ES-I3 (cell line): ENCODE results near the gene MROH7.

Source experiments
- H3K36me3 ChIP-seq: 2 replicates; pipeline ENCODE4 v1.6.1; 2013; ENCODE audit warnings: mild to moderate bottlenecking, low read length, control low read depth, moderate library complexity; ENCODE audit not compliant: insufficient read depth
- H3K4me1 ChIP-seq: 2 replicates; pipeline ENCODE4 v1.6.1; 2013; ENCODE audit warnings: mild to moderate bottlenecking, control low read depth, low read length; ENCODE audit not compliant: insufficient read depth
- H3K9ac ChIP-seq: 2 replicates; pipeline ENCODE4 v1.6.1; 2013; ENCODE audit warnings: low read depth, mild to moderate bottlenecking, low read length, moderate library complexity
- H3K9me3 ChIP-seq: 2 replicates; pipeline ENCODE4 v1.6.1; 2013; ENCODE audit warnings: mild to moderate bottlenecking, low read length, moderate library complexity; ENCODE audit not compliant: control insufficient read depth, insufficient read depth

MROH7 gene

GRCh38 chr1:54709547-54710292, 68.1 kb downstream of the MROH7 start:
- Histone ChIP-seq H3K4me1 (no peaks in the 10 kb centered on the region), H3K36me3 (no peaks in the 10 kb centered on the region), H3K9me3 (no peaks in the 10 kb centered on the region)

GRCh38 chr1:54710434-54710833, 68.8 kb downstream of the MROH7 start:
- H3K9me3 ChIP-seq = no peaks in the 10 kb centered on the region
- no peaks in the 10 kb centered on the region for H3K36me3 ChIP-seq
- H3K4me1 ChIP-seq = peaks cover 2% of the 10 kb centered on the region; the same call in 1 of the 2 replicates
- no peak overlapping the region for H3K9ac ChIP-seq

More at GRCh38 chr1:54709547-54710292, 68.1 kb downstream of the MROH7 start:
- no peak overlapping the region for H3K9ac ChIP-seq

GRCh38 chr1:54710841-54711240, 69.3 kb downstream of the MROH7 start:
- no peak overlapping the region for H3K9ac ChIP-seq
- peaks cover 2% of the 10 kb centered on the region; the same call in 1 of the 2 replicates for H3K4me1 ChIP-seq
- H3K9me3 ChIP-seq = no peaks in the 10 kb centered on the region
- H3K36me3 ChIP-seq = no peaks in the 10 kb centered on the region

GRCh38 chr1:54711536-54711935, 70.0 kb downstream of the MROH7 start:
- Histone ChIP-seq H3K4me1 (peaks cover 2% of the 10 kb centered on the region; the same call in 1 of the 2 replicates), H3K36me3 (no peaks in the 10 kb centered on the region), H3K9ac (no peak overlapping the region), H3K9me3 (no peaks in the 10 kb centered on the region)

GRCh38 chr1:54714881-54715492, 73.4 kb downstream of the MROH7 start:
- Histone ChIP-seq H3K4me1 (peaks cover 2% of the 10 kb centered on the region; the same call in 1 of the 2 replicates), H3K9ac (peak overlapping the region; percentile 95), H3K9me3 (no peaks in the 10 kb centered on the region), H3K36me3 (peaks cover 5% of the 10 kb centered on the region; the same call in 1 of the 2 replicates)

- peak within 1 kb of the TSS; percentile 95 for H3K9ac ChIP-seq
- H3K4me1 ChIP-seq = peaks cover 2% of the 10 kb centered on the region; the same call in 1 of the 2 replicates
- peaks cover 5% of the 10 kb centered on the region; the same call in 1 of the 2 replicates for H3K36me3 ChIP-seq
- H3K9me3 ChIP-seq = no peaks in the 10 kb centered on the region
These were observed 74.1 kb downstream of the MROH7 start, which contains the start of gene TTC4 for GRCh38 chr1:54715493-54716298. Gene TTC4 (plus strand): TSS chr1:54715861. CDS start chr1:54715909, 48 bp downstream.

- no peaks in the 10 kb centered on the region for H3K9me3 ChIP-seq
- H3K9ac ChIP-seq = peak overlapping the region; percentile 95
- peaks cover 2% of the 10 kb centered on the region; the same call in 1 of the 2 replicates for H3K4me1 ChIP-seq
- H3K36me3 ChIP-seq = peaks cover 5% of the 10 kb centered on the region; the same call in 1 of the 2 replicates
These were observed 74.9 kb downstream of the MROH7 start for GRCh38 chr1:54716299-54717047.

GRCh38 chr1:54721719-54722118, 80.1 kb downstream of the MROH7 start:
- Histone ChIP-seq H3K36me3 (peaks cover 16% of the 10 kb centered on the region), H3K4me1 (no peaks in the 10 kb centered on the region), H3K9ac (no peak overlapping the region), H3K9me3 (no peaks in the 10 kb centered on the region)

GRCh38 chr1:54723985-54724384, 82.4 kb downstream of the MROH7 start:
- Histone ChIP-seq H3K36me3 (peaks cover 22% of the 10 kb centered on the region), H3K9me3 (no peaks in the 10 kb centered on the region), H3K4me1 (no peaks in the 10 kb centered on the region), H3K9ac (no peak overlapping the region)

- H3K9ac ChIP-seq = no peak overlapping the region
- peaks cover 23% of the 10 kb centered on the region for H3K36me3 ChIP-seq
- no peaks in the 10 kb centered on the region for H3K9me3 ChIP-seq
- no peaks in the 10 kb centered on the region for H3K4me1 ChIP-seq
These were observed 83.2 kb downstream of the MROH7 start for GRCh38 chr1:54724771-54725170.

- no peaks in the 10 kb centered on the region for H3K9me3 ChIP-seq
- no peaks in the 10 kb centered on the region for H3K4me1 ChIP-seq
- H3K36me3 ChIP-seq = peaks cover 32% of the 10 kb centered on the region
- no peak overlapping the region for H3K9ac ChIP-seq
These were observed 86.4 kb downstream of the MROH7 start for GRCh38 chr1:54728027-54728426.

- no peak overlapping the region for H3K9ac ChIP-seq
- no peaks in the 10 kb centered on the region for H3K4me1 ChIP-seq
- H3K9me3 ChIP-seq = no peaks in the 10 kb centered on the region
- peaks cover 6% of the 10 kb centered on the region for H3K36me3 ChIP-seq
These were observed 95.1 kb downstream of the MROH7 start for GRCh38 chr1:54736685-54737084.

- no peak overlapping the region for H3K9ac ChIP-seq
- peaks cover 11% of the 10 kb centered on the region for H3K36me3 ChIP-seq
- no peaks in the 10 kb centered on the region for H3K9me3 ChIP-seq
- no peaks in the 10 kb centered on the region for H3K4me1 ChIP-seq
These were observed 96.7 kb downstream of the MROH7 start for GRCh38 chr1:54738244-54738643.

GRCh38 chr1:54741531-54741930, 99.9 kb downstream of the MROH7 start:
- H3K36me3 ChIP-seq = peaks cover 11% of the 10 kb centered on the region
- H3K4me1 ChIP-seq = no peaks in the 10 kb centered on the region
- no peaks in the 10 kb centered on the region for H3K9me3 ChIP-seq
- no peak overlapping the region for H3K9ac ChIP-seq
